Loucy (cell line): ENCODE data around the gene LILRB4.
"Not testable (repeated sequence)": the region's sequence is repeated elsewhere in the genome, so short reads cannot be mapped to it uniquely, and the experiment has no call there.

Experiments
- EZH2phosphoT487 ChIP-seq: fragments of 200-600 bp; IDR thresholded peaks from 2 replicates; pipeline ENCODE4 v1.6.1; 2018; ENCODE audit warnings: antibody characterized with exemption, mild to moderate bottlenecking, moderate library complexity, borderline replicate concordance
- TF ChIP-seq, protein P1 (sequence below): fragments of 200-600 bp; sonication (generic); conservative IDR thresholded peaks from 2 replicates; pipeline ENCODE4 v1.5.1; 2014; ENCODE audit warnings: mild to moderate bottlenecking, antibody characterized with exemption, low read length

DNA sequence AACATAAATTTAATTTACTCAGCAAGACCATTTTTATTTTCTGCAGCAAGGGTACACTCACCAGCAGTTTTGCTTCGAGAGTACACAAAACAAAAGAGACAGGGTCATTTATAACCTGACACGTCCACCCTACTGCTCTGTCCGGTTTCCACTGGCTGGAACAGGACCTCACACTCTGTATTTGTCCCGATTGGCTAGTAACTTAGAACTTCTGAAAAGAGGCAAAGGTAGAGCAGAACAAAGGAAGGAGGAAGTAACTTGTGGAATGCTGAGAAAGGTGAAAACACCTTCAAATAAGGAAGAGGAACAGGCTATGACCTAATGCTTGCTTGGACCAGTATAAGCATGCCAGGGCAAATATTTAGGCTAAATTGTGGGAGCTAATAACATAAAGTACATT lies 34.9 kb upstream of the LILRB4 start:
- TF ChIP-seq, protein P1, sequence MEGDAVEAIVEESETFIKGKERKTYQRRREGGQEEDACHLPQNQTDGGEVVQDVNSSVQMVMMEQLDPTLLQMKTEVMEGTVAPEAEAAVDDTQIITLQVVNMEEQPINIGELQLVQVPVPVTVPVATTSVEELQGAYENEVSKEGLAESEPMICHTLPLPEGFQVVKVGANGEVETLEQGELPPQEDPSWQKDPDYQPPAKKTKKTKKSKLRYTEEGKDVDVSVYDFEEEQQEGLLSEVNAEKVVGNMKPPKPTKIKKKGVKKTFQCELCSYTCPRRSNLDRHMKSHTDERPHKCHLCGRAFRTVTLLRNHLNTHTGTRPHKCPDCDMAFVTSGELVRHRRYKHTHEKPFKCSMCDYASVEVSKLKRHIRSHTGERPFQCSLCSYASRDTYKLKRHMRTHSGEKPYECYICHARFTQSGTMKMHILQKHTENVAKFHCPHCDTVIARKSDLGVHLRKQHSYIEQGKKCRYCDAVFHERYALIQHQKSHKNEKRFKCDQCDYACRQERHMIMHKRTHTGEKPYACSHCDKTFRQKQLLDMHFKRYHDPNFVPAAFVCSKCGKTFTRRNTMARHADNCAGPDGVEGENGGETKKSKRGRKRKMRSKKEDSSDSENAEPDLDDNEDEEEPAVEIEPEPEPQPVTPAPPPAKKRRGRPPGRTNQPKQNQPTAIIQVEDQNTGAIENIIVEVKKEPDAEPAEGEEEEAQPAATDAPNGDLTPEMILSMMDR = not testable (repeated sequence)
- not testable (repeated sequence) for TF ChIP-seq EZH2phosphoT487
